ENCODE data around the gene TMEM167B. TPM values are rescaled to one million over a fixed set of nuclear protein-coding genes. Genes with fewer than 3 reads are reported as not detected.
"Not testable (repeated sequence)": the region's sequence is repeated elsewhere in the genome, so short reads cannot be mapped to it uniquely, and the experiment has no call there.

Gene TMEM167B
- total RNA-seq, 1 donor from 2014 or later, result 27.1 TPM

- DNase-seq (ENCODE audit: low spot score, unreplicated experiment), result no peak
- no peak for TF ChIP-seq CTCF (IDR thresholded peaks at IDR 0.05; ENCODE audit: unreplicated experiment)
- H3K27ac Mint-ChIP-seq, result peak overlapping the region; percentile 41
- H3K9me3 Mint-ChIP-seq (ENCODE audit: low read depth), result no peaks in the 10 kb centered on the region
- no peak overlapping the region for H3K4me3 Mint-ChIP-seq (ENCODE audit: low read depth)
- H3K4me1 Mint-ChIP-seq (ENCODE audit: low read depth), result peaks cover 47% of the 10 kb centered on the region
- H3K27me3 Mint-ChIP-seq, result no peaks in the 10 kb centered on the region
- H3K36me3 Mint-ChIP-seq (ENCODE audit: insufficient read depth), result no peaks in the 10 kb centered on the region
Observed at GRCh38 chr1:109136766-109137165, 46.2 kb downstream of the TMEM167B start.

GRCh38 chr1:109137958-109138357 lies 47.4 kb downstream of the TMEM167B start:
- no peak for TF ChIP-seq CTCF (IDR thresholded peaks at IDR 0.05; ENCODE audit: unreplicated experiment)
- H3K36me3 Mint-ChIP-seq (ENCODE audit: insufficient read depth), result no peaks in the 10 kb centered on the region
- H3K9me3 Mint-ChIP-seq (ENCODE audit: low read depth), result no peaks in the 10 kb centered on the region
- H3K4me3 Mint-ChIP-seq (ENCODE audit: low read depth), result no peak overlapping the region
- H3K4me1 Mint-ChIP-seq (ENCODE audit: low read depth), result peaks cover 52% of the 10 kb centered on the region
- no peak for DNase-seq (ENCODE audit: low spot score, unreplicated experiment)
- H3K27me3 Mint-ChIP-seq, result no peaks in the 10 kb centered on the region
- peak overlapping the region; percentile 79 for H3K27ac Mint-ChIP-seq

- no peak for TF ChIP-seq CTCF (IDR thresholded peaks at IDR 0.05; ENCODE audit: unreplicated experiment)
- peaks cover 51% of the 10 kb centered on the region for H3K4me1 Mint-ChIP-seq (ENCODE audit: low read depth)
- H3K9me3 Mint-ChIP-seq (ENCODE audit: low read depth), result no peaks in the 10 kb centered on the region
- no peak overlapping the region for H3K4me3 Mint-ChIP-seq (ENCODE audit: low read depth)
- peak overlapping the region; percentile 79 for H3K27ac Mint-ChIP-seq
- H3K27me3 Mint-ChIP-seq, result no peaks in the 10 kb centered on the region
- H3K36me3 Mint-ChIP-seq (ENCODE audit: insufficient read depth), result no peaks in the 10 kb centered on the region
- DNase-seq (ENCODE audit: low spot score, unreplicated experiment), result no peak
Observed at GRCh38 chr1:109138358-109138757, 47.8 kb downstream of the TMEM167B start.

GRCh38 chr1:109140392-109140791 lies 49.8 kb downstream of the TMEM167B start:
- Mint-ChIP-seq H3K4me1 (ENCODE audit: low read depth) (peaks cover 33% of the 10 kb centered on the region), H3K27ac (no peak overlapping the region), H3K36me3 (ENCODE audit: insufficient read depth) (no peaks in the 10 kb centered on the region)

GRCh38 chr1:109142260-109142659 lies 51.7 kb downstream of the TMEM167B start:
- H3K27ac Mint-ChIP-seq, result no peak overlapping the region
- TF ChIP-seq CTCF (IDR thresholded peaks at IDR 0.05; ENCODE audit: unreplicated experiment), result no peak

More at GRCh38 chr1:109140392-109140791, 49.8 kb downstream of the TMEM167B start:
- no peak for TF ChIP-seq CTCF (IDR thresholded peaks at IDR 0.05; ENCODE audit: unreplicated experiment)
- no peaks in the 10 kb centered on the region for H3K27me3 Mint-ChIP-seq
- DNase-seq (ENCODE audit: low spot score, unreplicated experiment), result no peak
- H3K4me3 Mint-ChIP-seq (ENCODE audit: low read depth), result no peak overlapping the region
- H3K9me3 Mint-ChIP-seq (ENCODE audit: low read depth), result no peaks in the 10 kb centered on the region

GRCh38 chr1:109142725-109143124 lies 52.2 kb downstream of the TMEM167B start:
- not testable (repeated sequence) for H3K27ac Mint-ChIP-seq; H3K9me3 Mint-ChIP-seq (ENCODE audit: low read depth); H3K27me3 Mint-ChIP-seq; H3K4me3 Mint-ChIP-seq (ENCODE audit: low read depth); DNase-seq (ENCODE audit: low spot score, unreplicated experiment); H3K36me3 Mint-ChIP-seq (ENCODE audit: insufficient read depth)
- H3K4me1 Mint-ChIP-seq (ENCODE audit: low read depth), result peaks cover 21% of the 10 kb centered on the region

More at GRCh38 chr1:109142260-109142659, 51.7 kb downstream of the TMEM167B start:
- no peak overlapping the region for H3K4me3 Mint-ChIP-seq (ENCODE audit: low read depth)
- no peak for DNase-seq (ENCODE audit: low spot score, unreplicated experiment)
- no peaks in the 10 kb centered on the region for H3K9me3 Mint-ChIP-seq (ENCODE audit: low read depth)
- H3K27me3 Mint-ChIP-seq, result no peaks in the 10 kb centered on the region
- peaks cover 21% of the 10 kb centered on the region for H3K4me1 Mint-ChIP-seq (ENCODE audit: low read depth)
- no peaks in the 10 kb centered on the region for H3K36me3 Mint-ChIP-seq (ENCODE audit: insufficient read depth)

Measured in progenitor cell of endocrine pancreas (in vitro differentiated cells).